HG02840 (cell line): ENCODE measurements around the gene OSBPL8.

ENCODE experiments used
- ATAC-seq: cut with Tn5 transposase; IDR thresholded peaks from one replicate; pipeline ENCODE4 v1.9.1; 2021; ENCODE audit warnings: mild to moderate bottlenecking, moderate library complexity, moderate number of reproducible peaks; ENCODE audit not compliant: unreplicated experiment, low FRiP score

OSBPL8 gene, protein sequence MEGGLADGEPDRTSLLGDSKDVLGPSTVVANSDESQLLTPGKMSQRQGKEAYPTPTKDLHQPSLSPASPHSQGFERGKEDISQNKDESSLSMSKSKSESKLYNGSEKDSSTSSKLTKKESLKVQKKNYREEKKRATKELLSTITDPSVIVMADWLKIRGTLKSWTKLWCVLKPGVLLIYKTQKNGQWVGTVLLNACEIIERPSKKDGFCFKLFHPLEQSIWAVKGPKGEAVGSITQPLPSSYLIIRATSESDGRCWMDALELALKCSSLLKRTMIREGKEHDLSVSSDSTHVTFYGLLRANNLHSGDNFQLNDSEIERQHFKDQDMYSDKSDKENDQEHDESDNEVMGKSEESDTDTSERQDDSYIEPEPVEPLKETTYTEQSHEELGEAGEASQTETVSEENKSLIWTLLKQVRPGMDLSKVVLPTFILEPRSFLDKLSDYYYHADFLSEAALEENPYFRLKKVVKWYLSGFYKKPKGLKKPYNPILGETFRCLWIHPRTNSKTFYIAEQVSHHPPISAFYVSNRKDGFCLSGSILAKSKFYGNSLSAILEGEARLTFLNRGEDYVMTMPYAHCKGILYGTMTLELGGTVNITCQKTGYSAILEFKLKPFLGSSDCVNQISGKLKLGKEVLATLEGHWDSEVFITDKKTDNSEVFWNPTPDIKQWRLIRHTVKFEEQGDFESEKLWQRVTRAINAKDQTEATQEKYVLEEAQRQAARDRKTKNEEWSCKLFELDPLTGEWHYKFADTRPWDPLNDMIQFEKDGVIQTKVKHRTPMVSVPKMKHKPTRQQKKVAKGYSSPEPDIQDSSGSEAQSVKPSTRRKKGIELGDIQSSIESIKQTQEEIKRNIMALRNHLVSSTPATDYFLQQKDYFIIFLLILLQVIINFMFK

DNA sequence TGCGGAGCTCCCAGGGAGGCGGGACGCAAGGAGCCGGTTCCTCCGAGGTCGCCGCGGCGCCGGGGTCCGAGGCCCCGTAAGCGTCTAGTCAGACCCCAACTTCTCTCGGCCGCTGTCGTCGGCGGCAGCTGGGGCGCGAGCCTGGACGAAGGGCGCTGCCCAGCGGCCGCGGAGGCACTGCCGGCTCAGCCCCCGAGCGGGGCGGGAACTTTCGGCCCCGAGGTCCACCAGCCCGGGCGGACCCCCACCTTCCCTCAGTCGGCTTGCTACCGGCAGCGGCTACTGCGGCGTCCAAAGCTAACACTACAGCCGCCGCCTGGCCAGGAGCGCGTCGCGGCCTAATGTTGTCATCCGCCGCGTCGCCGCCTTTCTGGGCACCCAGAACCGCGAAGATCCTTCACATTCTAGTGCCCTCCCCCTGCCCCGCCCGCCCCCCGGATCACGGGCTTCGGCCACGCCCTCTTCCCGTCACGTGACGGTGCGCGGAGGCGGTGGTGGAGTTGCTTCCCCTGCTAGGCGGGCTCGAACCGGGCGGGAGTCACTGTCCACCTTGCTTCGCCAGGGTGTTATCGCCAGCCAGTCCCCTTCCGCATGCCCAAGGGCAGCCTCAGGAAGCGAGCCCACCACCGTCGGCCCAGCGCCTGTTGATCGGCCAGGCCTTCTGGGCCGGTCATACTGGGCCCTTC is at the start of gene OSBPL8:
Gene OSBPL8, minus strand, starts transcription at position 372 of the 686 bp plus-strand sequence. CDS start 72,220 bp downstream, outside the sequence.
- ATAC-seq = peak; percentile 86

DNA sequence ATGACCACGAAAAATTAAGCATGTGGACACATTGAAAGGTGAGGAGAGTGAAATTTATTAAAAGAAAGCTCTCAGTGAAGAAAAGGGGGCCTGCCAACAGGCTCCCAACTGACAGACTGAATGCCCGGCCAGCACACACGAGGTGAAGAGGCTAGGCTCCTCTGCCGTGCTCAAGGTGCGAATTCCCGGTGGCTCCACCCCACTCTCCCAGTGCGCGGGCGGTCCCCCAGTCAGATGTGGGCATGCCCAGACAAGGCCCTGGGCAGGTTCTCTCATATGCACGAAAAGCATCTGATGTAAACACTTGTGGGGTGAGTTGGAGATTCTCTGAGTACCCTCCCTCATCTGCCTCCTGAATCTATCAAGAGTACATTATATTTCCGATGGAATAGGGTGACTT is 48.5 kb upstream of the OSBPL8 start:
- ATAC-seq = no peak

DNA sequence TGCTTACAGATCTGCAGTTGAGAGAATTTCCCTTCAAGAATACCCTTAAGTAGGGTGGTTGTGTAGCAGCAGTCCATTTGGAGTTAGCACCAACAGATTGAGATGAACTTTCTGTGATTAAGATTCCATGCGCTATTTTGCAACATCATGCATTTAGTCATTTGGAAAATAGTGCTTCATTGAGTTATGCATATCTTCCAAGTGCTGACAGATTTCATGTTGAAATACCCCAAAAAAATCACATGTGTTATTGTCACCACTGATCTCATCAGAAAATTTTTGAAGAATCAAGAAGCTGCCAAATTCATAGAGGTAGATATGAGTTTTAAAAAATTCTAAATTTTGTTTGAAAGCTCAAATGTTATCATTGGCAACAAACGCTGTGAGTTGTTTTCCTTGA is 35.5 kb upstream of the OSBPL8 start:
- no peak for ATAC-seq

DNA sequence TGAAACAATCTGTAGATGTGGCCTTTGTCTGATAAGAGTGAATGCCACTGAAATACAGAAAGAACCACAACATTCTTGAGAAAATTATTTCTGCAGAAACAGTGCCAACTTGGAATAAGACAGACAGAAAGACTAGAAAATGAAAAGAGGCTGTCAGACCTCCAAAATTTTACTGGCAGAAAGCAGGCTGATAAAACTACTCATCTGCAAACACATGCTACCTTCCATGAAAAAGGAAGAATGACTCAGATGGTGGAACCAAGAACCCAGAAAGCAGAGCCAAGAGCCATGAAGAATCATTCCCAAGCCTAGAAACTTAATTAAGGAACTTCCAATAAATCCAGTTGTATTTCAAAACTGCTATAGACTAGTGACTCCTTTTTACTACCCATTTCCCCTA is 31.9 kb upstream of the OSBPL8 start:
- ATAC-seq = no peak

DNA sequence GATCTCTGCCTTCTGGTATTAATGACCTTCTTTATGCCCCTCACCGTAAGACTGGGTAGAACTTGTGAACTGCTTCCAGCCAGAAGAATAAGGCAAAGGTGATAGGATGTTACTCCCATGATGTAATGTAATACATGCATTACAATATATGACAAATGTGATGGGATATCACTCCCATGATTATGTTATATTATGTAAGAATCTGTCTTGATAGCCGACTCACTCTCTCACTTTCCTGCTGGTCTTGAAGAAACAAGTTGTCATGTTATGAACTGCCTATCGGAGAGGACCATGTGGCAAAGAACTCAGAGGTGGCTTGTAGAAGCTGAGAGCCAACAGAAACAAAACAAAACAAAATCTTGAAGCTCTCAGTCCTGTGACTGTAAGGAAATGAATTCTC is 30.6 kb upstream of the OSBPL8 start:
- no peak for ATAC-seq

DNA sequence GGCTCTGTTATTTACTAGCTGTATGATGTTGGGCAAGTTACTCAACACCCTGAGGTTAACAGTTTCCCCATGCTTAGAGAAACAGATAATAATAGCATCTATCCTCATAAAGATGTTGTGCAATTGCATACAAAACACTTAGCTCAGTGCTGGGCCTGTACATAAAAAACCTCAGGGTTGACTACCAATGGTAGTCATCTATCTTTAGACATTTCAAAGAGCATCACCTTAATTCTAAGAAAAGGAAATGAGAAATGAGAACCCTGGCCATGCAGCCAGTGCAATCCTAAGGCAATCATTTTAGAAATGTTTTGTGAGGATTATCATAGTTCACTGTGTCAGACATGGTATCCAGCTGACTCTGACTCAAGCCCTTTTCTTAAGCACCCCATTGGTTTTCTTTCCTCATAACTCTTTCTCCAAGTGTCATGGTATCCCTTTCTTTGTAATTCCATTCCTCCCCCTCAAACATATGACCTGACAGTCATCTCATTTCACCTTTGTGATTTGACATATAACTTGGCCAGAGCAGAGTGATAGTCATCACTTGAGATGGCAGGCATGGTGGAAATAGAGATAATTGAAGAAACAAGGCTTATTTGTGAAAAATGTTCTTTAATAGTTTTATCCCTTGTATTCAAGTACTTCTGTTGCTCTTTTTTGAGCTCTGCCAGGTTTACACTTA is 29.5 kb upstream of the OSBPL8 start:
- ATAC-seq = no peak

DNA sequence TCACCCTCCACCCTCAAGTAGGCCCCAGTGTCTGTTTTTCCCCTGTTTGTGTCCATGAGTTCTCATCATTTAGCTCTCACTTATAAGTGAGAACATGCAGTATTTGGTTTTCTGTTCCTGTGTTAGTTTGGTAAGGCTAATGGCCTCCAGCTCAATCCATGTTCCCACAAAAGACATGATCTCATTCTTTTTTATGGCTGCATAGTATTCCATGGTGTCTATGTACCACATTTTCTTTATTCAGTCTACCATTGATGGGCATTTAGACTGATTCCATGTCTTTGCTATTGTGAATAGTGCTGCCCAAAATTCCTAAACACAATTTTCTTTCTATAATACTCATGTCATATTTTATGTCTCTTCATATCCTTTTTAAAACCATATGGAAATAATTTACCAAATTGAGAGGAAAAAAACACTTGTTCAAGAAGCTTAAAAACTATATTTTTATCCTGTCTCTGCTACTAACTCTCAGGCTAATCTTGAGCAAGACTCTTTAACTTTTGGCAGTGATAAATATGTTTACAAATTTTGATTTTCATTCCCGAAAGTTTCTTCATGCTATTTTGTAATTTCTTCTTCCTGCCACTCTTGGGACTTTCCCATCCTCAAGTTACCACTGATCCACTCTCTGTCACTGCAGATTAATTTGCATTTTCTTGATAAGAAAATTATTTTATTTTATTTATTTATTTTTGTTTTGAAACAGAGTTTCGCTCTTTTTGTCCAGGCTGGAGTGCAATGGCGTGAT is 28.0 kb upstream of the OSBPL8 start:
- no peak for ATAC-seq

DNA sequence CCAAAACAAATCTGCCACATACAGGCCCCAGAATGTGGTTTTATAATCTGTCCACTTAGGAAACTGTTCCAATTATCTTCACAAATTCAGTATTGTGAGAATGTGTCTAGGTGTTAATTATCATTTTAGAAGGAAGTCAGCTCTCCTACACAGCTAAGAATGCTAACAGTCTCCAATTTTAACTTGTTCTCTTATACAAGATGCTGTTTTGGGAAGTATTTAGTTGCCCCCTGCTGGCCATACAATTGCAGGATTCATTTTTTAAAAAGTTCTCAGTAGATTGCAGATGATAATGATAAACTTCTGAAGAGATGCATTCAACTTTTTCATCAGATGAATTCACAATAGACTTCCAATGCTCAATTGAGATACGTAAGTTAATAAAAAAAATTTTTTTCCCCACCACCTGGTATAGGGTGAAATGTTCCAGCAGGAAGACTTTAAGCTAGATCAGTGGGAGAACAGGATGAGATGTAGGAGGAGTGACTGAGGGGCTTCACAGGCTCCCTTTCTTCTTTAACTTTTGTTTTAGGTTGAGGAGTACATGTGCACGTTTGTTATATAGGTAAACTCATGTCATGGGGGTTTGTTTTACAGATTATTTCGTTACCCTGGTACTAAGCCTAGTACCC is 27.3 kb upstream of the OSBPL8 start:
- ATAC-seq = no peak

DNA sequence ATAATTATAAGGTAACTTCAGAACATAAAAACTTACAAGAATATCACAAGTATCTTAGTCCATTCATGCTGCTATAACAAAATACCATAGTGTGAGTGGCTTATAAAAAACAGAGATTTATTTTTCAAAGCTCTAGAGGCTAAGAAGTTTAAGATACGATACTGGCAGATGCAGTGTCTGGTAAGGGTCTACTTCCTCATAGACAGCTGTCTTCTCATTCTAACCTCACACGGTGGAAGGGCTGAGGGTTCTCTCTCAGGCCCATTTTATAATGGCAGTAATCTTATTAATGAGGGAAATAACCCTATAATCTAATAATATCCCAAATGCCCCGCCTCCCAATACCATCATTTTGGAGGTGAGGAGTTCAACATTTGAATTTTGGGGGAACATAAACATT is 23.7 kb upstream of the OSBPL8 start:
- ATAC-seq = no peak

DNA sequence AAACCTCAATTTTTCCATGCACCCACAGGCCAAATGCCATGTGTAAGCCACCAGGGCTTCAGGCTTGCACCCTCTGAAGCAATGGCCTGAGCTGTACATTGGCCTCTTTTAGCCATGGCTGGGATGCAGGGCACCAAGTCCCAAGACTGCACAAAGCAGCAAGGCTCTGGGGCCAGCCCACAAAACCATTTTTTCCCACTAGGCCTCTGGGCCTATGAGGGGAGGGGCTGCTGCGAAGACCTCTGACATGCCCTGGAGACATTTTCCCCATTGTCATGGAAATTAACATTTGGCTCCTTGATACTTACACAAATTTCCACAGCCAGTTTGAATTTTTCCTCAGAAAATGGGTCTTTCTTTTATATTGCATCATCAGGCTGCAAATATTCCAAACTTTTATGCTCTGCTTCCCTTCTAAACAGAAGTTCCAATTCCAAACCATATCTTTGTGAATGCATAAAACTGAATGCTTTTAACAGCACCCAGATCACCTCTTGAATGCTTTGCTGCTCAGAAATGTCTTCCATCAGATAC is 14.3 kb upstream of the OSBPL8 start:
- no peak for ATAC-seq

DNA sequence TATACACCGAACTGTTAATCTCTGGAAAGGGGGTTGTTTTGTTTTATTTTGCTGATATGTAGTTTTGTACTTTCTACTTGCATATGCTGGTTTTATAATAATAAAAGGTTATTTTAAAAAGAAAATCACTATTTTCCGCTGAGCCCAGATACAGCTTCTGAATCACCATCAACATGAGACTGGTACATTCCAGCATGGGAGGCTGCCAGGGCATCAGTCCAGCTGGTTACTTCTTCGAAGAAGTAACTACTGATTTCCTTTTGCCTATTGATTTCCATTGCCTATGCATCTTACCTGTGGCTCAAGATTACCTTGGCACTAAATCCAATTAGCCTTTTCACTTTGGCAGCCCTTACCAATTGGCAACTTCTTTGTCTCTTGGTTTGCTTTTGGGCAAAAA is 11.7 kb upstream of the OSBPL8 start:
- no peak for ATAC-seq

DNA sequence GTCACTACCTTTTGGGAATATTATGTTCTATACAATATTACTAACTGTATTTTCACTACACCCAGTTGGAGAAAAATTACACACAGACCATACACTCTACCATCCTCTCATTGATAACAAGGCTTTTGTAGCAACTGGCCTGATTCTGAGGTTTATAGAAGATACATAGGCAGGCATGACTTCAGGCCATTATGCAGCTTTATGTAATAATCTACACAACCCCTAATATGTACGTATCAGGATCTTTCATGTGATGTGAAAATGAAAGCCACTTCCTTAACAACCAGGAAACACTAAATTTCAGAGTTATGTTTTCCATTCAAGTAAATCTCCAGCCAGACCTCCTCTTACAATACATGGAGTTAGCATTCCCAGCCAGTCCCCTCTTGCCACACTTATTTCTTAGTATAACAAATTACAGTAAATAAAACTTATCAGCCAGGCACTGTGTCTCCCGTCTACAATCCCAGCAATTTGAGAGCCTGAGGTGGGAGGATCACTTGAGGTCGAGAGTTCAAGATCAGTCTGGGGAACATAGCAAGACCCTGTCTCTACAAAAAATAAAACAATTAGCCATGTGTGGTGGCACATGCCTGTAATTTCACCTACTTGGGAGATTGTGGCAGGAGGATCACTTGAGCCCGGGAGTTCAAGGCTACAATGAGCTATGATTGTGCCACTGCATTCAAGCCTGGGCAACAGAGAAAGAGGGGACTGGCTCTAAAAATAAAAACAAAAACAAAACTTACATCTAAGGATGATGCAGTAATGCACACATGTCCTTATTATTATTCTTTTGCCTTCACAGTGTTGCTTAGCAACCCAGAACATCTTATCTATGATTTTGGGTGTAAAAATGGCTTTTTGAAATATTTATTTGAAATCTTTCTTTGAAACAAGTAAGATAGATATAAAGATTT is 10.4 kb upstream of the OSBPL8 start:
- no peak for ATAC-seq

DNA sequence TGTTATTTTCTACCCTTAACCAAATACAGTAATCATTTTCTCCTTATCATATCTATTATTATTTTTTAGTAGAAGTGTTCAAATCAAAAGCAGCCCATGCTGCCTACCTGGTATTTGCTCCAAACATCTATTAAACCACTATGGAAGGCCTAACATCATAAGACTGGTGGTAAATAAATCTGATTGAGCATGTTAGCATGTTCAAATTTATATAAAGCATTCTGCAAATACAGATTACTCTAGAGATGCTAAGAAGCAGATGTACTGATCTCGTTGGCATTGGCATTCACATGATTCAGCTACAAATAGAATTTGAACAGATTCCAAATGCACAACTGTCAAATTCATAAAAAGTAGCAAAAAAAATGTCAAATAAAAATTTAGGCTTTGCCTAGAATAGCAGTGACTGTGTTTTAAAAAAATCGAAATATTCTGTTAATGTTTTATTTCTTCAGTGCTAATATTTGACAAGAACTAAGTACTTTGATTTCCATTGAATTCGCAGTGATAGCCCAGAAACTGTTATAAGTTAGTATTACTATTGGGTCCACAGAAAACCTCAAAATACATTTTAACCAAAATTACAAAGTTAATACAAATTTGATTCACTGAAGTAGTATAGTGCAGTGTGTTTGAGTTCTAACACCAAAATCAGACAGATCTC is 9.4 kb upstream of the OSBPL8 start:
- no peak for ATAC-seq

DNA sequence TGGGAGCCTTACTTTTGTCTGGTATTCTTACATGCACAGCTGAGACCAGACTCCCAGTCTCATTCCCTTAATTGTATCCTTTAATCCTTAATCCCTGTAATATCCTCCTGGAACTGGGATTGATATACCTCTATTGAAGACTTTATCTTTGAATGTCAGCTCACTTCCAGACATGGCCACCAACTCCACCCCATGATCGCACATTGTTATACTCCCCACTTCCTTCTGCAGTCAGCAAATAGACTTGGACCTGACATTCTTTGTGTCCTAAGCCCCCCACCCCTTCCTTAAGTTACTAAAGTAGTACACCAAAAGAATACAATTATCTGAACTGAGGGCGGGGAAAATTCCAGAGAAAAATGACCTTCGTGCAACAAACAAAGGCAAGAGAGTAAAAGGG is 8.6 kb upstream of the OSBPL8 start:
- ATAC-seq = no peak

DNA sequence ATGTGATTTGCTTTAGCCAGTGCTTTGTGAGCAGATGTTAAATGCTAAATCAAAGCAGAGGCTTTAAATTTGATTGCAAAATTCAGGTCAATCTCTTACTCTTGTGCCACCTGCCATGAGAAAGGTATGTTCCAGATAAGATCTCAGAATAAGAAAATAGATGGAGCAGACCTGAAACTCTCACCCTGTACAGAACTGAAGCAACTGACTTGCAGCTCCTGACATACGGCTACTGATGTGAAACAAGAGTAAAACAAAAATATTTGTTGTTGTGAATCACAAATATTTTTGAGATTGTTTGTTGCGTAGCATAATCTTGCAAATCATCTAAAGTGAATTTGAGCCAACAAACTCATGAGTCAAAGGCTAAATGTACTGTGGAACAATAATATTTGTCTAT is 3.5 kb upstream of the OSBPL8 start:
- no peak for ATAC-seq

DNA sequence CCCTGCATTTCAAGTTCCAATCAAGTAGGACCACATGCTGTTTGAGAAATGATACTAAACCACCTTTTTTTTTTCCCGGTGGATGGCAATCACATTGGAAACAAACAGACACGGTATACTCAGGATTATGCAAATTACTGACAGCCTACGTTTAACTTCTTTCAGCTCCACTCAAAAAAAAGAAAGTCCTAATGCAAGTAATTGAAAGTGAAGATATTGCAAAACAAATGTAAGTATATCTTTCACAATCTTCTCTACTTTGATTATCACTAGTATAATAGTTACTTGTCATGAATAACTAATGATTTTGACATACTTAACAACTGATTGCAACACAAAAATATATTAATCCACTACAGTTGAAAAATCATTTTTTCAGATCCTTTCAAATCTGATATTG is 2.6 kb upstream of the OSBPL8 start:
- no peak for ATAC-seq

DNA sequence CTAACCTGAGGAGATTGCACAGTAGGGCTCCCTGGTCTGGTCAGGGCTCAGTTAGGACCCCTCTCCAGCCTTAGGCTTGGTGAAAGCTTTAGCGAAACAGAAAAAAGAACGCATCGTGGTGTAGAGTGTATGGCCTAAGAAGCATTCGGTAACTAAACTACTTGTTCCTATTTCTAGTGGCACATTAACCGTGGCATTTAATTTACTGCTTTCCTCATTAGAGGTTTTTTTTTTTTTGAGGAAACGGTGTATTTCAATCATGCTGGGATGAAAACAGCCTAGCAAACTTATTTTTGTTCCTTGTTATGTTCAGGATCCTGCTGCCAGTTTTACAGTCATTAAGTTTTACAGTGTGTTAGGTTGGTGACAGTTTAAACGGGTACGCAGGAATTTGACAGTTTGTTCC is 518 bp upstream of the OSBPL8 start:
- ATAC-seq = peak; percentile 43
